H9 (cell line): ENCODE data around the gene PTPRK. TPM values are rescaled to one million over a fixed set of nuclear protein-coding genes. Genes with fewer than 3 reads are reported as not detected.

Experiments used
- DNase-seq: peaks from one replicate; pipeline ENCODE4 v3.0.0-alpha.2; 2017
- H2AFZ ChIP-seq: one replicate; pipeline ENCODE4 v1.6.1; 2013; ENCODE audit warnings: mild to moderate bottlenecking, low read length, control low read depth, moderate library complexity
- H2AK5ac ChIP-seq: 2 replicates; pipeline ENCODE4 v1.6.1; 2013; ENCODE audit warnings: low read length, control low read depth, mixed read lengths; ENCODE audit not compliant: insufficient read length
- H2BK120ac ChIP-seq: one replicate; pipeline ENCODE4 v1.6.1; 2013; ENCODE audit warnings: low read depth, mild to moderate bottlenecking, low read length, control low read depth, inconsistent platforms; ENCODE audit not compliant: poor library complexity, severe bottlenecking
- H2BK12ac ChIP-seq: 2 replicates; pipeline ENCODE4 v1.6.1; 2013; ENCODE audit warnings: low read length, control low read depth, mixed read lengths, low read depth; ENCODE audit not compliant: insufficient read length
- H2BK15ac ChIP-seq: 2 replicates; pipeline ENCODE4 v1.6.1; 2013; ENCODE audit warnings: low read depth, low read length, control low read depth
- H2BK20ac ChIP-seq: one replicate; pipeline ENCODE4 v1.6.1; 2013; ENCODE audit warnings: low read depth, mild to moderate bottlenecking, low read length, control low read depth, inconsistent platforms; ENCODE audit not compliant: poor library complexity, severe bottlenecking
- H2BK5ac ChIP-seq: 2 replicates; pipeline ENCODE4 v1.6.1; 2013; ENCODE audit warnings: low read length, control low read depth, mixed read lengths; ENCODE audit not compliant: insufficient read length
- H3K14ac ChIP-seq: 2 replicates; pipeline ENCODE4 v1.6.1; 2013; ENCODE audit warnings: low read length, control low read depth; ENCODE audit not compliant: insufficient read depth
- H3K18ac ChIP-seq: 2 replicates; pipeline ENCODE4 v1.6.1; 2013; ENCODE audit warnings: low read depth, mild to moderate bottlenecking, mixed read lengths, low read length, control low read depth; ENCODE audit not compliant: insufficient read length
- H3K23ac ChIP-seq: 2 replicates; pipeline ENCODE4 v1.6.1; 2013; ENCODE audit warnings: low read length, control low read depth, mixed read lengths, low read depth; ENCODE audit not compliant: insufficient read length
- H3K23me2 ChIP-seq: 2 replicates; pipeline ENCODE4 v1.6.1; 2013; ENCODE audit warnings: low read depth, mild to moderate bottlenecking, mixed read lengths, low read length, control low read depth; ENCODE audit not compliant: insufficient read length, poor library complexity, severe bottlenecking
- H3K27ac ChIP-seq: 2 replicates; pipeline ENCODE4 v1.5.1; 2013; ENCODE audit warnings: low read length, control low read depth, mixed read lengths, low read depth; ENCODE audit not compliant: insufficient read length
- H3K27me3 ChIP-seq: 2 replicates; pipeline ENCODE4 v1.6.1; 2013; ENCODE audit warnings: low read length, control low read depth, inconsistent platforms; ENCODE audit not compliant: insufficient read depth
- H3K4ac ChIP-seq: 2 replicates; pipeline ENCODE4 v1.6.1; 2013; ENCODE audit warnings: low read depth, mild to moderate bottlenecking, control low read depth, inconsistent platforms, low read length, moderate library complexity
- H3K4me1 ChIP-seq: 2 replicates; pipeline ENCODE4 v1.6.1; 2013; ENCODE audit warnings: low read length, control low read depth, inconsistent platforms; ENCODE audit not compliant: insufficient read depth
- H3K4me2 ChIP-seq: 2 replicates; pipeline ENCODE4 v1.6.1; 2013; ENCODE audit warnings: low read length, control low read depth, mixed read lengths; ENCODE audit not compliant: insufficient read length, insufficient read depth
- H3K56ac ChIP-seq: 2 replicates; pipeline ENCODE4 v1.6.1; 2013; ENCODE audit warnings: low read depth, mild to moderate bottlenecking, mixed read lengths, low read length, control low read depth; ENCODE audit not compliant: insufficient read length
- H3K79me1 ChIP-seq: 2 replicates; pipeline ENCODE4 v1.6.1; 2013; ENCODE audit warnings: low read depth, mild to moderate bottlenecking, moderate library complexity, low read length, control low read depth, inconsistent platforms; ENCODE audit not compliant: insufficient read depth, poor library complexity, severe bottlenecking
- H3K79me2 ChIP-seq: 2 replicates; pipeline ENCODE4 v1.6.1; 2013; ENCODE audit warnings: low read length, control low read depth, inconsistent platforms; ENCODE audit not compliant: insufficient read depth
- H3K9ac ChIP-seq: 2 replicates; pipeline ENCODE4 v1.6.1; 2013; ENCODE audit warnings: low read length, control low read depth, mixed read lengths; ENCODE audit not compliant: insufficient read length; ENCODE audit errors: extremely low read depth
- H3K9me3 ChIP-seq: one replicate; pipeline ENCODE4 v1.6.1; 2013; ENCODE audit warnings: low read depth, low read length, inconsistent platforms; ENCODE audit not compliant: control insufficient read depth
- H3T11ph ChIP-seq: one replicate; pipeline ENCODE4 v1.6.1; 2013; ENCODE audit warnings: mild to moderate bottlenecking, low read length, control low read depth, inconsistent platforms
- H4K20me1 ChIP-seq: one replicate; pipeline ENCODE4 v1.6.1; 2013; ENCODE audit not compliant: control insufficient read depth, insufficient read length, insufficient read depth
- H4K5ac ChIP-seq: 2 replicates; pipeline ENCODE4 v1.6.1; 2013; ENCODE audit warnings: low read depth, mild to moderate bottlenecking, mixed read lengths, low read length, control low read depth; ENCODE audit not compliant: insufficient read length
- H4K8ac ChIP-seq: replicated peaks from 2 replicates; pipeline ENCODE4 v1.6.1; 2013; ENCODE audit warnings: low read length, control low read depth, mixed read lengths, low read depth; ENCODE audit not compliant: insufficient read length
- H4K91ac ChIP-seq: 2 replicates; pipeline ENCODE4 v1.6.1; 2013; ENCODE audit warnings: low read depth, mild to moderate bottlenecking, moderate library complexity, mixed read lengths, low read length, control low read depth; ENCODE audit not compliant: insufficient read length
- H3K27ac Mint-ChIP-seq, 3 experiments: 2 replicates in 2 of 3; 3 replicates in 1 of 3; pipeline ENCODE4 v1.8.0; 2020 to 2021; ENCODE audit warnings: mixed read lengths in 3 of 3, mild to moderate bottlenecking in 1 of 3, moderate library complexity in 1 of 3
- H3K27me3 Mint-ChIP-seq: 2 replicates; pipeline ENCODE4 v1.8.0; 2021; ENCODE audit warnings: low read depth, mild to moderate bottlenecking, moderate library complexity, mixed read lengths
- H3K36me3 Mint-ChIP-seq, 3 experiments: 2 replicates in 2 of 3; 3 replicates in 1 of 3; pipeline ENCODE4 v1.8.0; 2020 to 2021; ENCODE audit warnings: low read depth in 3 of 3, mixed read lengths in 3 of 3; ENCODE audit not compliant: insufficient read depth in 1 of 3
- H3K4me1 Mint-ChIP-seq, 2 experiments: 2 replicates each; pipeline ENCODE4 v1.8.0; 2020; ENCODE audit warnings: mixed read lengths in 2 of 2
- H3K4me3 Mint-ChIP-seq, 2 experiments: 2 replicates in 1 of 2; 3 replicates in 1 of 2; pipeline ENCODE4 v1.8.0; 2020 to 2021; ENCODE audit warnings: mild to moderate bottlenecking in 2 of 2, mixed read lengths in 2 of 2, moderate library complexity in 1 of 2
- H3K9me3 Mint-ChIP-seq, 2 experiments: 2 replicates in 1 of 2; 3 replicates in 1 of 2; pipeline ENCODE4 v1.8.0; 2020; ENCODE audit warnings: mild to moderate bottlenecking in 2 of 2, mixed read lengths in 2 of 2, moderate library complexity in 1 of 2
- WGBS: extraction: QIAGEN DNeasy Blood & Tissue Kit; methylation state at CpG from one replicate; pipeline ENCODE4 v1.1.7; 2013; ENCODE audit warnings: missing lambda C conversion rate, low lambda C conversion rate, mixed read lengths; ENCODE audit not compliant: insufficient read length; ENCODE audit errors: extremely low coverage; 5-methylcytosine and 5-hydroxymethylcytosine counted together
- total RNA-seq: library from RNA; stranded (reverse); gene quantifications from 2 replicates; pipeline ENCODE4 v1.2.1, GENCODE V29; 2021
- TF ChIP-seq, protein P1 (sequence below): fragments of 200-600 bp; sonication (generic); conservative IDR thresholded peaks from 3 replicates; pipeline ENCODE4 v1.8.0; 2021; ENCODE audit warnings: antibody characterized with exemption, mild to moderate bottlenecking

PTPRK gene
- total RNA-seq, 1 experiment from 2014 or later = 47.9 TPM

DNA sequence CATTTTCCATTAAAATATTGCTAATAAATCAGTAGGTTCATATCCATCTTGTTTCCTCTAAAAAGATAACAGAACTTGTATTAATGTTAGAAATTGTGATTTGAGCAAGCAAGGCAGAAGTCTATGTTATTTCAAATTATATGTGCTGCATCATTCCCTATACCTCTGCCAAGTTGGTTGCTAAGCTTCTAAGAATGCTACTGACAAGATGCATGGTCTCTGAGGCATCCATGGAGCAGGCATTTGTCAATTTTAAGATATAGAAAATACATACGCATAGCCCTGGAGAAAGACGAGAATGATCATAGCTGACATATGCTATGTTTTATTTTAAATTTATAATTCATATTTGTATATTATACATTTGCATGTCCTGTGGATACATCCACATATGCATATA, 451.2 kb downstream of the PTPRK start:
- Histone ChIP-seq H2AFZ (no peak overlapping the region), H2BK5ac (no peak overlapping the region), H3K18ac (no peak overlapping the region), H4K5ac (no peak overlapping the region), H3K79me2 (no peaks in the 10 kb centered on the region), H3K27ac (no peak overlapping the region), H3K56ac (no peak overlapping the region), H4K91ac (no peak overlapping the region), H2BK120ac (no peak overlapping the region), H3T11ph (no peak overlapping the region), H4K20me1 (no peaks in the 10 kb centered on the region), H2BK20ac (no peak overlapping the region), H3K9me3 (no peaks in the 10 kb centered on the region), H4K8ac (no peak overlapping the region), H3K9ac (no peak overlapping the region), H3K4me1 (no peaks in the 10 kb centered on the region), H2AK5ac (no peak overlapping the region), H2BK12ac (no peak overlapping the region), H3K23me2 (no peaks in the 10 kb centered on the region), H3K14ac (no peak overlapping the region), H3K23ac (no peak overlapping the region), H2BK15ac (no peak overlapping the region), H3K4me2 (no peak overlapping the region), H3K79me1 (no peaks in the 10 kb centered on the region), H3K27me3 (no peaks in the 10 kb centered on the region), H3K4ac (no peak overlapping the region)
- WGBS = no CpG with 5 or more reads among the region's 2 CpGs
- no peak for DNase-seq
- Mint-ChIP-seq H3K27me3 (no peaks in the 10 kb centered on the region), H3K4me3 (no peak overlapping the region), H3K36me3 (peaks cover 0 to 9% (median 2%) of the 10 kb centered on the region in 3 experiments; a peak in 2 of 7 replicates), H3K4me1 (peaks cover 17 to 29% of the 10 kb centered on the region in 2 experiments), H3K9me3 (no peaks in the 10 kb centered on the region), H3K27ac (no peak overlapping the region)
- TF ChIP-seq, protein P1, sequence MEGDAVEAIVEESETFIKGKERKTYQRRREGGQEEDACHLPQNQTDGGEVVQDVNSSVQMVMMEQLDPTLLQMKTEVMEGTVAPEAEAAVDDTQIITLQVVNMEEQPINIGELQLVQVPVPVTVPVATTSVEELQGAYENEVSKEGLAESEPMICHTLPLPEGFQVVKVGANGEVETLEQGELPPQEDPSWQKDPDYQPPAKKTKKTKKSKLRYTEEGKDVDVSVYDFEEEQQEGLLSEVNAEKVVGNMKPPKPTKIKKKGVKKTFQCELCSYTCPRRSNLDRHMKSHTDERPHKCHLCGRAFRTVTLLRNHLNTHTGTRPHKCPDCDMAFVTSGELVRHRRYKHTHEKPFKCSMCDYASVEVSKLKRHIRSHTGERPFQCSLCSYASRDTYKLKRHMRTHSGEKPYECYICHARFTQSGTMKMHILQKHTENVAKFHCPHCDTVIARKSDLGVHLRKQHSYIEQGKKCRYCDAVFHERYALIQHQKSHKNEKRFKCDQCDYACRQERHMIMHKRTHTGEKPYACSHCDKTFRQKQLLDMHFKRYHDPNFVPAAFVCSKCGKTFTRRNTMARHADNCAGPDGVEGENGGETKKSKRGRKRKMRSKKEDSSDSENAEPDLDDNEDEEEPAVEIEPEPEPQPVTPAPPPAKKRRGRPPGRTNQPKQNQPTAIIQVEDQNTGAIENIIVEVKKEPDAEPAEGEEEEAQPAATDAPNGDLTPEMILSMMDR = no peak
